ENCODE measurements around the gene RIMKLB. TPM values are rescaled to one million over a fixed set of nuclear protein-coding genes. Genes with fewer than 3 reads are reported as not detected.
A peak's percentile ranks its signal among the peaks of the same experiment; 100 is the strongest.

The RIMKLB gene
- total RNA-seq, 1 experiment from 2014 or later = 87.7 TPM

DNA sequence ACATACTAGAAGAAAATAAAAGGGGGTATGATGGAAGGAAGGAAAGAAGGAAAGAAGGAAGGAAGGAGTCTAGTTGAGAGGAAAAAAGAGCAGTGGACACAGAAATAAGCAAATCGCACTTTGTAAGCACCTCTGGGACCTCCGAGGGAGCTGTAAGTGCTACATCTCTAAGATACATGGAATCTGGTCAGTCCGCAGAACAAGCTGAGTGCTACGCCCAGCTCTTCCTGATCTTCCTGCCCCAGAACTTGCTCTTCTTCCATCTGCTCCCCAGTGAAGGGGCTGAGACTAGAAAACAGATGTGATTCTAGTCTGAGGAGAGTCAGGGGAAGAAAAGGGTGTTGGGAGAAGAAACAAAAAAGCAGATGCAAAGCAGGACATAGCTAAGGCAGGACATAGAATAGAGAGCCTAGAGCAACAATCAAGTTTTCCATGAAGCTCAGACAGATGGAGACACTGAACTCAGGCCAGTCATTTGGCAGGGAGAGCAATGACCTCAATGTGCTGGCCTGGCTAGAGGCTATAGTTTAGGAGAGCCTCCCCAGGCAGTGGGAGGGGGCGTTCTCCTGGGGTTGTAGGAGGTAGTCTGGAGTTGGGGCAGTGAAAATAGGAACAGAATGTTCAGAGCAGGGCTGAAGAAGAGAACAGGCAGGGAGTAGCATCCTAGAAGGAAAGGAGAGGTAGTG is 33.4 kb upstream of the RIMKLB start:
- no CpG with 5 or more reads among the region's 5 CpGs for WGBS (ENCODE audit: extremely low coverage, insufficient read length, low lambda C conversion rate)
- no peaks in the 10 kb centered on the region for H3K9me3 ChIP-seq (ENCODE audit: control insufficient read depth, low read depth, low read length)
- H3K23ac ChIP-seq (ENCODE audit: insufficient read length, low read depth, low read length) = no peak overlapping the region
- Mint-ChIP-seq H3K4me3 (no peak overlapping the region), H3K27ac (peak overlapping the region in 1 of 3 experiments; percentile 3; a peak in 2 of 7 replicates), H3K9me3 (peaks cover 0 to under 1% of the 10 kb centered on the region in 2 experiments; a peak in 3 of 5 replicates), H3K4me1 (no peaks in the 10 kb centered on the region), H3K36me3 (ENCODE audit: insufficient read depth in 1 of 3, low read depth in 3 of 3) (peaks cover 0 to 2% (median 1%) of the 10 kb centered on the region in 3 experiments; a peak in 3 of 7 replicates), H3K27me3 (ENCODE audit: low read depth) (no peaks in the 10 kb centered on the region; the same call in none of the 2 replicates)
- H4K8ac ChIP-seq (replicated peaks; ENCODE audit: insufficient read length, low read depth, low read length) = no peak overlapping the region
- no peak overlapping the region for H2AK5ac ChIP-seq (ENCODE audit: insufficient read length, low read length)
- H3K23me2 ChIP-seq (ENCODE audit: insufficient read length, low read depth, low read length, poor library complexity, severe bottlenecking) = no peaks in the 10 kb centered on the region
- H3K4me1 ChIP-seq (ENCODE audit: insufficient read depth, low read length) = no peaks in the 10 kb centered on the region; the same call in 1 of the 2 replicates
- H4K91ac ChIP-seq (ENCODE audit: insufficient read length, low read depth, low read length) = no peak overlapping the region
- H3K4me2 ChIP-seq (ENCODE audit: insufficient read depth, insufficient read length, low read length) = no peak overlapping the region
- H2BK20ac ChIP-seq (ENCODE audit: low read depth, low read length, poor library complexity, severe bottlenecking) = no peak overlapping the region
- H3K9ac ChIP-seq (ENCODE audit: extremely low read depth, insufficient read length, low read length) = no peak overlapping the region
- no peak overlapping the region for H3K56ac ChIP-seq (ENCODE audit: insufficient read length, low read depth, low read length)
- no peak overlapping the region for H3K14ac ChIP-seq (ENCODE audit: insufficient read depth, low read length)
- no peak overlapping the region for H3K18ac ChIP-seq (ENCODE audit: insufficient read length, low read depth, low read length)
- no peak overlapping the region for H3T11ph ChIP-seq (ENCODE audit: low read length)
- no peaks in the 10 kb centered on the region for H3K27me3 ChIP-seq (ENCODE audit: insufficient read depth, low read length)
- no peak overlapping the region for H2BK5ac ChIP-seq (ENCODE audit: insufficient read length, low read length)
- H3K79me2 ChIP-seq (ENCODE audit: insufficient read depth, low read length) = no peaks in the 10 kb centered on the region
- H2AFZ ChIP-seq (ENCODE audit: low read length) = no peak overlapping the region
- DNase-seq = no peak
- TF ChIP-seq, protein P1, sequence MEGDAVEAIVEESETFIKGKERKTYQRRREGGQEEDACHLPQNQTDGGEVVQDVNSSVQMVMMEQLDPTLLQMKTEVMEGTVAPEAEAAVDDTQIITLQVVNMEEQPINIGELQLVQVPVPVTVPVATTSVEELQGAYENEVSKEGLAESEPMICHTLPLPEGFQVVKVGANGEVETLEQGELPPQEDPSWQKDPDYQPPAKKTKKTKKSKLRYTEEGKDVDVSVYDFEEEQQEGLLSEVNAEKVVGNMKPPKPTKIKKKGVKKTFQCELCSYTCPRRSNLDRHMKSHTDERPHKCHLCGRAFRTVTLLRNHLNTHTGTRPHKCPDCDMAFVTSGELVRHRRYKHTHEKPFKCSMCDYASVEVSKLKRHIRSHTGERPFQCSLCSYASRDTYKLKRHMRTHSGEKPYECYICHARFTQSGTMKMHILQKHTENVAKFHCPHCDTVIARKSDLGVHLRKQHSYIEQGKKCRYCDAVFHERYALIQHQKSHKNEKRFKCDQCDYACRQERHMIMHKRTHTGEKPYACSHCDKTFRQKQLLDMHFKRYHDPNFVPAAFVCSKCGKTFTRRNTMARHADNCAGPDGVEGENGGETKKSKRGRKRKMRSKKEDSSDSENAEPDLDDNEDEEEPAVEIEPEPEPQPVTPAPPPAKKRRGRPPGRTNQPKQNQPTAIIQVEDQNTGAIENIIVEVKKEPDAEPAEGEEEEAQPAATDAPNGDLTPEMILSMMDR (conservative IDR thresholded peaks at IDR 0.05) = no peak
- H2BK120ac ChIP-seq (ENCODE audit: low read depth, low read length, poor library complexity, severe bottlenecking) = no peak overlapping the region
- H3K79me1 ChIP-seq (ENCODE audit: insufficient read depth, low read depth, low read length, poor library complexity, severe bottlenecking) = no peaks in the 10 kb centered on the region
- H3K27ac ChIP-seq (ENCODE audit: insufficient read length, low read depth, low read length) = no peak overlapping the region
- H2BK15ac ChIP-seq (ENCODE audit: low read depth, low read length) = no peak overlapping the region
- H2BK12ac ChIP-seq (ENCODE audit: insufficient read length, low read depth, low read length) = no peak overlapping the region
- no peak overlapping the region for H3K4ac ChIP-seq (ENCODE audit: low read depth, low read length)
- H4K5ac ChIP-seq (ENCODE audit: insufficient read length, low read depth, low read length) = no peak overlapping the region
- no peaks in the 10 kb centered on the region for H4K20me1 ChIP-seq (ENCODE audit: control insufficient read depth, insufficient read depth, insufficient read length)

Data from H9 (cell line).